ENCODE data around the gene RAPH1. TPM values are rescaled to one million over a fixed set of nuclear protein-coding genes. Genes with fewer than 3 reads are reported as not detected.

RAPH1 gene
- total and polyA plus RNA-seq, 9 of the 15 experiments (the other 6 are each of a cell fraction or from before 2014, with no cell fraction given): 0.07 to 0.71 (median 0.27) TPM

- 91% methylated on average over 4 of the region's 4 CpGs for WGBS (ENCODE audit: insufficient coverage, low coverage, missing lambda C conversion rate)
- H3K4me3 ChIP-seq: no peak overlapping the region
- no peaks in the 10 kb centered on the region for H3K9me3 ChIP-seq (replicated peaks; ENCODE audit: control insufficient read depth, insufficient read depth, low read depth, low read length)
- in situ Hi-C loops (cut with MboI): no loop called here
- no peaks in the 10 kb centered on the region for H4K20me1 ChIP-seq (replicated peaks; ENCODE audit: control insufficient read depth, insufficient read depth, low read length)
- TF ChIP-seq CCAR2 (IDR thresholded peaks at IDR 0.05; ENCODE audit: low read depth, low read length) (no peak), CBFA2T3 (IDR thresholded peaks at IDR 0.05) (no peak), SMARCE1 (IDR thresholded peaks at IDR 0.05) (no peak), ZNF232 (CRISPR knock-in tag; IDR thresholded peaks at IDR 0.05) (no peak), ZNF699 (CRISPR knock-in tag; IDR thresholded peaks at IDR 0.05; ENCODE audit: insufficient replicate concordance) (no peak), ARID2 (IDR thresholded peaks at IDR 0.05) (no peak), SETDB1 (IDR thresholded peaks at IDR 0.05; ENCODE audit: low read length) (no peak), NR2F6 (CRISPR knock-in tag; IDR thresholded peaks at IDR 0.05) (no peak), SMAD2 (IDR thresholded peaks at IDR 0.05; ENCODE audit: low read depth, low read length) (no peak), ZMIZ1 (IDR thresholded peaks at IDR 0.05; ENCODE audit: low read depth in 2 of 2, low read length in 2 of 2) (no peak), MCM5 (IDR thresholded peaks at IDR 0.05; ENCODE audit: low read depth) (no peak), DNMT1 (IDR thresholded peaks at IDR 0.05) (no peak), SP1 (CRISPR knock-in tag; IDR thresholded peaks at IDR 0.05) (no peak), CLOCK (CRISPR knock-in tag; IDR thresholded peaks at IDR 0.05; ENCODE audit: borderline replicate concordance) (no peak), ZBTB34 (CRISPR knock-in tag; IDR thresholded peaks at IDR 0.05) (no peak)
- H3K9me1 ChIP-seq (ENCODE audit: control insufficient read depth, insufficient read depth, low read length): no peaks in the 10 kb centered on the region
- ChIA-PET POLR2A (no interaction called here), CTCF (ENCODE audit: low intra/inter-chr PET ratio) (no interaction called here)
- no peaks in the 10 kb centered on the region for H3K79me2 ChIP-seq (ENCODE audit: control insufficient read depth, insufficient read depth, low read length)
- H3K36me3 ChIP-seq (ENCODE audit: control insufficient read depth, insufficient read depth, low read length): no peaks in the 10 kb centered on the region
- no peak for ATAC-seq
- H3K4me1 ChIP-seq (replicated peaks in 1 of 2; ENCODE audit: control insufficient read depth in 2 of 2, insufficient read depth in 2 of 2, low read length in 2 of 2): peaks cover 0 to 4% of the 10 kb centered on the region in 2 experiments; a peak in 2 of 5 replicates
- no peak overlapping the region for H3K4me2 ChIP-seq (ENCODE audit: insufficient read depth, low read length)
- no peak for DNase-seq (ENCODE audit: extremely low read depth in 1 of 4, low spot score in 3 of 4)
- no peak overlapping the region for H3K27ac ChIP-seq (ENCODE audit: extremely low read depth, low read depth, low read length)
- intact Hi-C loops (cut with micrococcal nuclease): no loop called here
- no TSS peak for BruUV-seq (replicated peaks)
- no peak overlapping the region for H3K9ac ChIP-seq (ENCODE audit: insufficient read depth in 1 of 2, low read depth in 2 of 2, low read length in 2 of 2)
- no peak for FAIRE-seq
- no peaks in the 10 kb centered on the region for H3K27me3 ChIP-seq (ENCODE audit: control insufficient read depth in 2 of 2, insufficient read depth in 2 of 2, low read length in 2 of 2)
- H2AFZ ChIP-seq (ENCODE audit: low read depth, low read length): no peak overlapping the region
Measured at GRCh38 chr2:203437511-203437910, 97.6 kb downstream of the RAPH1 start.

Data from K562 (cell line).